Measurements from ENCODE around the gene THAP7.

DNA sequence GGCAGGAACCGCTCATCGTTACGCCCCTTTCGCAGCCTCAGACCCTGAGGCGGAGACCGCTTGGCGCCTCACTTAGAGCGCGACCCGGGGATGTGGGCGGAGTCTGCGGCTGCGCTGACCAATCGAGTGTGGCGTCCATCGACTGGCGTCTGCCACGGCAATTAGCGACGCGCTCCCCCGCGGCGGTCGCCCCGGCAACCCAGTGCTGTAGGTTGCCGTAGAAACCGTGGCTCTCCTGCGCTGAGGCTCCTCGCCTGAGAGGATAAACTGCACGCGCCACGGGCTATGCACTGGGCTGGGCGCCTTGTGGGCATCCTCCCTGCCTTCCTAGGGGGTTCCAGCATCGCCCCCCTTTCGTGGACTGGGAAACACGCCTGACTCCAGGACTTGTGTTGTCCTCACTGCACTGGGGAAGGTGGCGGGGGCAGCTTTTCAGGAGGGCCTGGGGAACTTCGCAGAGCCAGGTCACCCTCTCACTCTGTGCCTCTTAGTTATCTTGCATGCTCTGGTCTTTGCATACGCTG, 12.3 kb upstream of the THAP7 start:
- TF ChIP-seq ZNF274 (IDR thresholded peaks at IDR 0.05; ENCODE audit: low read depth, low read length) = no peak
- no peak for TF ChIP-seq YY1 (IDR thresholded peaks at IDR 0.05; ENCODE audit: insufficient read depth, insufficient read length)
